ENCODE results near the gene CNTNAP4.

The CNTNAP4 gene

GRCh38 chr16:76500006-76500405 lies 222.8 kb downstream of the CNTNAP4 start:
- no peak for DNase-seq

- DNase-seq: no peak
Measured at GRCh38 chr16:76502063-76502462, 224.9 kb downstream of the CNTNAP4 start.

DNA sequence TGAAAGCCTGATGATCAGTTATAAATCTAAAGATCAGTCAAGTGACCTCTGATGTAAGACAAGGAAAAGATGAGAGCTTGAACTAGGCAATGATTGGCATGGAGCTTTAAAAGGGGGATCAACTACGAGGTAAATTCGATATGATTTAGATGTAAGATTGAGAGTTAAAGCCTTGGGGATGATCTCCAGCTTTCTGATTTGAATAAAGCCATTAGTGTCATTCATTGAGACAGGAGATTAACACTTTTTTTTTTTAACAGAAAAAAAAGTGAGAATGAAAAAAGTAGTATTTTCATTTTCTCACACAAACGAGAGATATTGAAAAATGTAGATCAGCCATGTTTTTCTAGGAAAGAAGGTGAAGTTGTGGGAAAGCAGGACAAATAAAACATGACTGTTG lies 225.4 kb downstream of the CNTNAP4 start:
- DNase-seq: no peak

- no peak for DNase-seq
Measured at GRCh38 chr16:76503091-76503490, 225.9 kb downstream of the CNTNAP4 start.

DNA sequence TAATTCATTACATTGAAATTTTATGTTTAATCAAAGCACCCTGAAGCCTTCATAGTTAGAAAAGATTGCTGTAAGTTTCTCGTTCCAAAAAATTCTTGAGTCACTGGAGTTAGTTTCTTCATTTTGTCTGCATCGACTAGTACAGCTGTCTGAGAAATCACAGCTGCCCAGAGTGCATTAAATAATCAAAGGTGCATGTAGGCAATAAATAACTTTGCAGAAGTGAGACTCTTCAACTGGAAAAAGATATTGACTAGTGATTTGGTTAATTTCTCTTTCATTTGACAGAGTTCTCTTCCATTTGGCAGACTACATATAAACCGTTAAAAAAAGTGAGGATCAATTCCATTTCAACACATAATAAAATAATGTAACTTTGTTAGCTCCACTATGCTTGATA lies 234.0 kb downstream of the CNTNAP4 start:
- no peak for DNase-seq

DNA sequence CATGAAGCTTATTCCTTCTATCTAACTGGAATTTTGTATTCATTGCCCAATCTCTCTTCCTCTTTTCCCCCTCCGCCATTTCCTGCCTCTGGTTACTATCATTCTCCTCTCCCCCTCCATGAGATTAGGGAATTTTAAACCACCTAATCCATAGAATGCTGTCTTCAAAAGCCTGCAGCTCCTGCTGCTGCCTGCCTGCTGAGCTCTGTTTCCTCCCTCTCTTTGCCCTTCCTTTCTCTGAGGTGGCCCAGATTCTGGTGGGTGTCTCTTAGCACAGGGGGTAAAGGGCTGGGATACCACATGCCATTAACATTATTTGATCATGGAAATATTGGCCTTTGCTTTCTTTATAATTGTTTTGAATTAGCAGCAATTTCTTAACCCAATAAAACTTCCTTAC lies 241.6 kb downstream of the CNTNAP4 start:
- no peak for DNase-seq

GRCh38 chr16:76524356-76524755 lies 247.2 kb downstream of the CNTNAP4 start:
- no peak for DNase-seq

DNA sequence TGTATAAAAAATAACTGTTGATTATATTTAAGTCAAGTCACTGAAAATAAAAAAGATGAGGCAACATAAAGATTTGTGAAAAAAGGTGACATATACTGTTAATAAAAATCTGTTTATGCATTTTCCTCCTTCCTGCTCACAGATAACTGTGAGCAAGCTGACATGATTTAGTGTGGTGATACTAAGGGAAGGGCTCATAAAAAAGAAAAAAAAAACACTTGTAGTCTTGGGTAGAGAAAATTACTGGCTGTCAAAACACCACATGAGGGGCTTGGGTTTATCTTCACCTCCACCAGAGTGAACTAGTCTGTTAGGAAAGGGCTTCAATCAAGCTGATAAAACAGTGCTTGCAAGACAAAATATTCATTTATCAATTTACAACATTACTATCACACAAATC lies 247.6 kb downstream of the CNTNAP4 start:
- DNase-seq: no peak

DNA sequence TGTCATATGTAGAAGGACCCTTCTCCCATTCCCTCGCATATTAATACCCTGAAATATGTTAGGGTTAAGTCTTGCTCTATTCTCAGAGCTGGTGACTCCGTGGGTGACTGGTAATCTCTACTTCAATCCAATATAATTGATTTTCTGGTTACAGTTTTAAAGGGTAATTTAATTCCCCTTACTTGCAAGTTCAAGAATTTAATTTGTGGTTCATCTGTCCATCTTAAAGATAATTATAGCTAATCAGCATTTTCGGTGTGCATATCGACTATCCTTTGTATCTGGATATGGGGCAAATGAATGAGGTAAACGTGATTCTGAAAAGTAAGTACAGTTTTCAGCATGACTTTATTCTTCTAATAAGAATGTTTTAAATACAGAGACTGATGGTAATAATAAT lies 250.0 kb downstream of the CNTNAP4 start:
- DNase-seq: no peak

- no peak for DNase-seq
Measured at GRCh38 chr16:76529120-76529519, 251.9 kb downstream of the CNTNAP4 start.

- DNase-seq: no peak
Measured at GRCh38 chr16:76531236-76531635, 254.0 kb downstream of the CNTNAP4 start.

DNA sequence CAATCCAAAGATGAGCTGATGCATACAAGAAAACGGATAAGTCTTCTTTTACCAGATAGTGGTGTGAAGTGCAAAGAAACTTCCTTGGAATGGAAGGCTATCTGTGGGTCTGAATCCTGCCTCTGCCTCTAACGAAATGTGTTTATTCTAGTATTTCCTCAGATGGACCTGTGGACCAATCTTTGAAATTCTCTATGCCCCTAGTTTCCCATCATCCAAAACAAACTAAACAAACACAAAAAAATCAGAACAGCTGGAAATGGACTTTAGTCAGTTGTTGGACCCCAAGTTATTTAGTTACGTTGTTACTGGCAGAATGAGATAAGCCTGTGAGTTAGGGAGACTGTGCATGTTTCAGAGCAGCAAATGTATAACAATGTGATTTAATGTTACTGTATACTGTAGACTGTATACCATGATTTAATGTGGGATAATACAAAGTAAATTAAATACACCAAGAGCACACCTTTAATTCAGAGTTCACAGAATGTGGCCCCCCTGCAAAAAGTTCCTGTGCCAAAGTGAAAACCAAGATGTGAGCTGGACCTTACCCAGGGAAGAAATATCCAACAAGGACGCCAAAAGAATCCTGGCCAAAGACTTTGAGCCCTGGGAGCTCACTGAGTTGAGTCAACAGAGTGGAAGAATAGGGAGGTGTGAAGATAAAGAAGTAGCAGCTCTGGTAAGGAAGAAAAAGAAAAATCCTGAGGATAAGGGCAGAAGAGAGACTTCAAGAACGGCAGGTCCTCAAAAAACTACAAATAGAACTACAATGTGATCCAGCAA lies 255.2 kb downstream of the CNTNAP4 start:
- DNase-seq: no peak

- no peak for DNase-seq
Measured at GRCh38 chr16:76539609-76540008, 262.4 kb downstream of the CNTNAP4 start.

GRCh38 chr16:76541070-76541469 lies 263.9 kb downstream of the CNTNAP4 start:
- no peak for DNase-seq

GRCh38 chr16:76565542-76565941 lies 288.3 kb downstream of the CNTNAP4 start:
- no peak for DNase-seq

GRCh38 chr16:76571755-76572154 lies 294.6 kb downstream of the CNTNAP4 start:
- DNase-seq: no peak

GRCh38 chr16:76573281-76573680 lies 296.1 kb downstream of the CNTNAP4 start:
- DNase-seq: no peak

DNA sequence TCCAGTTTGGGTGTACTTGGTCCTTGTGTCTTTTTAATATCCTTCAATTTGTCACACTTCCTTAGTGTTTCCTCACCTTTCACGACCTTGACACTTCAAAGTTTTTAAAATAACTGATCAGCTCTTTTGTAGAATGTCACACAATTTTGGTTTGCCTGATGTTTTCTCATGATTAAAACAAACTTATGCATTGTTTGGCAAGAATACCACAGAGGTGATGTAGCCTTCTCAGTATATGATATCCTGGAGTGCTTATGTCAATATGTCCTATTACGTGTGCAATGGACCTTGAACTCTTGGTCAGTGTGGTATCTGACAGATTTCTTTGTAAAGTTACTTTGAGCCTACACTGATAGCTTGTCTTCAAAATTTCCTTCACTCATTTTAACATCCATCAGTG lies 297.4 kb downstream of the CNTNAP4 start:
- DNase-seq: no peak

DNA sequence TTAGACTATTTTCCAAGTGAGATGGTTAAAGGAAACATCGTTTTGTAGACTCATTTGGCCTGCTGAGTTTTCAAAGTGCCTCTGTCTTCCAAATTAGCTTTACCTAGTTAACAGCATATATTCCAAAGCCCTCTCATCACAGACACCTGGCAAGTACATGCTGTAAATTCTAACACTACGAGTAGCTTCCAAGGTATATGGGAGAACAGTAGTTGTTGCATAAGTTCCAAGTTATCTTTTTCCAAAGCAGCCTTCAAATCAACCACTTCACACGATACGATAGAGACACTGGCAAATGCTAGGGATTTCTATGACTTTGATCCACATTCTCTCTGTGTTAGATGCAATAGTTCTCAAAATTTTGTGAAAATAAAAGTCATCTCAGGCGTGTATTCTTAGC lies 299.3 kb downstream of the CNTNAP4 start:
- DNase-seq: no peak

- no peak for DNase-seq
Measured at GRCh38 chr16:76577003-76577402, 299.8 kb downstream of the CNTNAP4 start.

- no peak for DNase-seq
Measured at GRCh38 chr16:76579277-76579922, 302.2 kb downstream of the CNTNAP4 start.

DNA sequence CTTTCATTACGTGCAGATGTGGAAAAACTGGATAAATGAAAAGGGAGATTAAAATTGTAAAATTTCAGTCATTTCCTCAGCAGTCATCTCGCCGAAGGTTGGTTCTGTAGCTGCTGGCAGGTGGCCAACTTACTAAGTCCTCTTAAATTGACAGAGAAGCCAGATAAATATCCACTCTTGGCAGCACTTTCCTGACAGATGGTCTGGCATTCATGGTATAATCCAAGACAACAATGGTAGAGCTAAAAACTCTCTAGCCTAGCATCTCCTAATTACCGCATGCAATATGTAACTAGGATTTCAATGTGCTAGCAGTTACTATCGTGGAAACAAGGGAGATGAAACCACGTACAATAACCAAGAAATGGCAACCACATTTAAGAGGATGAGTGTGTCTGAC lies 306.3 kb downstream of the CNTNAP4 start:
- DNase-seq: no peak

- DNase-seq: no peak
Measured at GRCh38 chr16:76583945-76584344, 306.7 kb downstream of the CNTNAP4 start.

- no peak for DNase-seq
Measured at GRCh38 chr16:76598498-76598897, 321.3 kb downstream of the CNTNAP4 start.

- no peak for DNase-seq
Measured at GRCh38 chr16:76607317-76607716, 330.1 kb downstream of the CNTNAP4 start.

Data from EL (cell line).